Cerebellar nuclear complex (tissue), 1 donor: ENCODE measurements around the gene XRCC4.

Experiments used
- DNase-seq, 2 experiments: peaks; one replicate each; lab custom pipeline; 2025; lab: John Stamatoyannopoulos, UW

XRCC4 gene

GRCh38 chr5:83071286-83072051 is 5.9 kb upstream of the XRCC4 start:
- DNase-seq: no peak

- DNase-seq: no peak
Measured at GRCh38 chr5:83072966-83073365, 4.4 kb upstream of the XRCC4 start.

DNA sequence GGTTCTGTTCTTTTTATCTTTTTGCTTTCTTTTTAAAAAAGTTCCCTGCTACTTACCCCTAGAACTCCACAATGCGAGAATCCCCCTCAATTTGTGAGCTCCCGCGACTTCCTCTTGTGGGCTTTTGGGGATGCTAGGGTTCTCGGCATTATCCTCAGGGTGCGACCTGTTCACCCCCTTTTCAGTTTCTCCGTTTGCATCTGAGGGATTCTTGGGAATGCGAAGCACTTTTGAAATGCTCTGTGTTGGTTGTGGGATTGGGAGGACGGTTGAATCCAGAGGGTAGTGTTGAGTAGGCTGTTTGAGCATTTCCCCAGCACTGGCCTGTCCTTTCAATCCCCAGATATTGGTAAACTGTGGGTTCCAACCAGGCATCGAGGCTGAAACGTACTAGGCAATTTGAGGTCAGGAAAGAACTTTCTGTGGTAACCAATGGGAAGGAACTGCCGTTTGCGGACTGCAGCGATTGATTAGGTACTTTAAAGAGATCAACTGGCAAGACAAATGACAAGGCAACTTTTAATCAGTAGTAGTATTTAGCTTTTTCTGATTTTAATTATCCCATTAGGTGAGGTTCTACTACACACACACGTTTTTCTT is 415 bp downstream of the XRCC4 start:
- DNase-seq: no peak

GRCh38 chr5:83082750-83083149 is 5.4 kb downstream of the XRCC4 start:
- no peak for DNase-seq

- DNase-seq: no peak
Measured at GRCh38 chr5:83084336-83084735, 7.0 kb downstream of the XRCC4 start.

- no peak for DNase-seq
Measured at GRCh38 chr5:83085106-83085505, 7.8 kb downstream of the XRCC4 start.

- no peak for DNase-seq
Measured at GRCh38 chr5:83090169-83090568, 12.8 kb downstream of the XRCC4 start.

DNA sequence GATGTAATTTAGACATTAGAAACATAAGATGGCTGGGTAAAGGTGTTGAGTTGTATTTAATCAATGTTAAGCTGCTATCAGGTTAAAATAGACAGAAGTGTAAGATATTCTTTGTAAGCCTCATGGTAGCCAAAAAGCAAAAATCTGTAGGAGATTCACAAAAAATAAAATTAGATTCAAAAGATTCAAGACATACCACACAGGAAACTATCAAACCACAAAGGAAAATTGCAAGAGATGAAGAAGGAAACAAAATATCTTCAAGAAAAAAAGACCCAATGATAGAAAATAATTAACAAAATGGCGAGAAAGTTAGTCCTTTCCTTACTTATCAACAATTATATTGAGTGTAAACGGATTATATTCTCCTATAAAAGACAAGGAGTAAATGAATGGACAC is 15.3 kb downstream of the XRCC4 start:
- no peak for DNase-seq

- no peak for DNase-seq
Measured at GRCh38 chr5:83093692-83094091, 16.3 kb downstream of the XRCC4 start.

DNA sequence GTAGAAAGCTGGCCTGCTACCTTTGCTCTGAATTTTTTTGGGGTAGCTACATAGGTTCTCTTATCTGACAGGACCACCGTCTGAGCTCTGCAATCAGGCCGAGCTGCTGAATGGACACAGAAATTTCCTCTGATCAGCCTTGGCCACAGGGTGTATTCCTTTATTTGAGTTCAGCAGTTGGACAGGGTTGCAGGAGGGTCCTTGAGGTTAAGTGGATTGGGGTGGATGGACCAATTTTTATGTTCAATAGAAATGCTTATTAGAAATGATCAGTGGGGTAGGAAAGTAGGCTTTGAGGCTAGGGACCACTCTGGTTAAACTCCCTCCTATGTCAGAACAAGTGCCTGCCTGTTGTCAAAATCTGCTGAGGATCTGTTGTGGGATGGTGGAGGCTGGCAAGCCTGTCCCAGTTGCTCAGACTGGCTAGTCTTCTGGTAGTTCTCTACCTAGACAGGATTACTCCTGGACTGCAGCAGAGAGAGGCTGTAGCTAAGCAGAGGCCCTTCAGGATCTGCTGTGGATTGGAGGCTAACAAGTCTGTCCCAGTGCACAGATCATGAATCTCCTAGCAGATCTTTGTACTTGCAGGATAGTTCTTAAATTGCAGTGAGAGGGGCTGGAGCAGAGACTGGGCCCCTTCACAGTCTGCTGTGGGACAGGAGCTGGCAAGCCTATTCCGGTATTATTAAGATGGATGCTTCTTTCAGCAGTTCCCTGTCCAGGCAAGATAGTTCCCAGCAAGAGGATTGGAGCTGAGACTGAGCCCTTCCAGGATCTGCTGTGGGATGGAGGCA is 18.0 kb downstream of the XRCC4 start:
- no peak for DNase-seq

DNA sequence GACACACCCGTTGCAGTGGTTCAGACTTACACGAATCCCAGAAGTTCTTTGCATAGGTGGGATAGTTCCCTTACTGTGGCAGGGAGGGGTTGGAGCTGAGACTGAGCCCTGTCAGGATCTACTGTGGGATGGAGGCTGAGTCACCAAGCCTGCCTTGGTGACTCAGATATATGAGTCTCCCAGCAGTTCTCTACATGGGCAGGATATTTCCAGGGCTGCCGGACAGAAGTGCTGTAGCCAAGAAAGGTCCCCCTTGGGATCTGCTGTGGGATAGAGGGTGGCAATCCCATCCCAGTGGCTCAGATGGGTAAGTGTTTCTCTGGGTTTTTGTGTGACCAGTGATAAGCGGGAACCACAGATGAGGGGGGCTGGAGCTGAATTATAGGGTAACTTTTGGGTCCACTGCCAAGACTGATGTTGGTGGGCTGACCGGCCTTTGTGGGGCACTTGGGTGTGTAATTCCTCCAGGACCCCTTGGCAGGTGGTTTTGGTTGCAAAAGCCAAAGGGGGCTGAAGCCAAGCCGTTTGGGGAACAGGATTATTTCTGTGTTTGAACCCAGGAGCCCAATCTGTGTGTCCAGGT is 18.7 kb downstream of the XRCC4 start:
- DNase-seq: no peak

GRCh38 chr5:83096660-83097339 is 19.5 kb downstream of the XRCC4 start:
- DNase-seq: no peak

DNA sequence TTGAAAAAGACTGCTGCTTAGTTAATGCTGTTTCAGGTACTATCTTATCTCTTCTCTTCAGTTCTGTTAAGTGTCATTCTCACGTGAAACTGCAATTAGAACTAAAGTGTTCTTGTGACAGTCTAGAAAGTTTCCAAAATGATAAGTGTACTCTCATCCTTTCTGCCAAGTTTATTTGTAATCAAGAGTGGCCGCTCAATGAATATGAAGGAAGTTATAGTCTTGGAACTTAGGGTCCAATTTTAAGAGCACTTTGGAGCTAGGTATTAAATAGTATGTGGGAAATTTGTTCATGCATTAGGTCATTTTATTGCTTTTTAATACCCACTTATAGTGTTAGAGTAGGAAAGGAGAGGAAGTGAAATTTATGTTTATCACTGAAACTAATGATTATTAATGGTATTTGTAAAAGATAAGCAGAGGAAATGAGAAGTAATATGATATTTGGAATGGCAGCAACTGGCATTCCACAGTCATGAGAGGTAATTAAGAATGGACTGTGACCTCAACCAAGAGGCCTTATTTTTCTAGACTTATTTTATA is 20.4 kb downstream of the XRCC4 start:
- no peak for DNase-seq

DNA sequence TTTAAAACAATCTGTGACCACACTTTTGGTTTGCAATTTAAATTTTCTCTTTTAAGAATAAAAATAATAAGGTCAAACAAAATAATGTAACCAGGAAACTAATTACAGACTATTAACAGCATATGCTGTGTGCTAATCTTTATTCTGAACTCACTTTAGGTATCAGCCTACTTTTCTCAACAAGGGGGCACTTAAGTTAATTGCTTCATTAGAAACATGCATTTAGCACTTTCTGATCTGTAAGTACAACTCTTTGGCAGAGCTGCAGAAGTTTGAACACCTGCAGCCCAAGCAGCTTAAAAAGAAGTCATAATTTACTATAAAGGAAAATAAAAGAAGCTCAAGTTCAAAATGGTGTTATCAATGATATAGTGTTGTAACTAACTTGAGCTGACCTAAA is 21.7 kb downstream of the XRCC4 start:
- no peak for DNase-seq

- DNase-seq: no peak
Measured at GRCh38 chr5:83099445-83099844, 22.1 kb downstream of the XRCC4 start.

- no peak for DNase-seq
Measured at GRCh38 chr5:83101514-83101913, 24.2 kb downstream of the XRCC4 start.

GRCh38 chr5:83102364-83102980 is 25.1 kb downstream of the XRCC4 start:
- DNase-seq: no peak

DNA sequence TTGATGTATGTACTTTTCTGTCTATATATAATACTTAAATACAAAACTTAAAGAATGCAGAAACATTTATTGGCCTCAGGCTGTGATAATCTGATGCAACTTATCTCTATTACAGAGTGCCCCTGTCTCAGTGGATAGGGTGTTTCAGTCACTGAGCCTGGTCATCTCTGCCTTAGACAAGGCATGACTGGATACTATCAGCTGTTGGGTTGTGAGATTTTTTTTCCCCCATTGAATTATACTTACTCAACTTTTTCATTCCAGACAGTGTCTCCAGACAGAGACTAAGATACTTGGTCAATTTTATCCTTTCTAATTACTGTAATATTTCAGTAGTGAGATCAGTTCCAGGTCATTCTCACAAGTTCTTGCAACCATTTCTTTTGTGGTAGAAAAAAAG is 26.7 kb downstream of the XRCC4 start:
- DNase-seq: no peak

DNA sequence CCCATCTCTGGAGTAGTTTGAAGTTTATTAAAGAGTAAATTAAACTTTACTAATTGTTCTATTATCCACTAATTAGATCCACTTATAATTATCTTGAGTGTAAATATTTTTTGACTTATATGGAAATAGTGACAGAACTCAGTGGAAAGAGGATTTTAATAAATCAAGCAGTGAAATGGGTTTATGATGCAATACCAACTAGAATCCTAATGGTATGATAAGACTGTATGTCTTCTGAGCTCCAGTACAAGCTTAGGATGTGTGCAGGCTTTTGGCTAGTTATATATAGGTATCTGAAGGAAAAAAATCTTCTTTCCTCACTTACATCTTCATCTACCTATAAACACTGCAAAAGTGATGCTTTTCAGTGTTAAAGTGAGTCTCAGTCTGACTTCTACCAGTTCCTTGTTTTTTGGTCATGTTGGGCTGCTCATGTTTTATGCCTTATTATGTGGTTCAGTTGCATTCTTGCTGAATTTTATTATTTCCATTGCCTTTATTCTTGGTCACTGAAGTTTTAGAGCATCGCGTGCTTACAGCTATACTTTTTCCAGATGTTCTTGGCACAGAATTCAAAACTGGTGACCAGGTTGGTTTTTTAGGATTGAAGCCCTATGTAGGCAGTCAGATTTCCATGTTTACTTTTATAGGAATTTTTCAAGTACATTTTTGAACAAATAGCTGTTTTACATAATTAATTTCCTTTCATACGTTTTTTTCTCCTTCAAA is 30.5 kb downstream of the XRCC4 start:
- no peak for DNase-seq

GRCh38 chr5:83109380-83109779 is 32.0 kb downstream of the XRCC4 start:
- no peak for DNase-seq

GRCh38 chr5:83115816-83116215 is 38.5 kb downstream of the XRCC4 start:
- no peak for DNase-seq
